GM12873 (cell line): ENCODE measurements around the gene TCF3.

ENCODE experiments used
- CTCF ChIP-seq: IDR thresholded peaks from 2 replicates; pipeline ENCODE4 v1.5.1; 2012; ENCODE audit warnings: low read depth, mild to moderate bottlenecking, moderate library complexity, low read length, control low read depth; ENCODE audit not compliant: insufficient read depth; ENCODE audit errors: missing control alignments

Gene TCF3

GRCh38 chr19:1652471-1653299 is at the start of gene TCF3:
TCF3 (minus strand) TSS chr19:1652615; CDS start chr19:1650248, 2,367 bp downstream.
- no peak for TF ChIP-seq CTCF

- no peak for TF ChIP-seq CTCF
These were observed 48.6 kb upstream of the TCF3 start for GRCh38 chr19:1700733-1701663.

- no peak for TF ChIP-seq CTCF
These were observed 47.8 kb upstream of the TCF3 start for GRCh38 chr19:1699998-1700732.

- no peak for TF ChIP-seq CTCF
These were observed 47.0 kb upstream of the TCF3 start for GRCh38 chr19:1699386-1699785.

- TF ChIP-seq CTCF: no peak
These were observed 46.2 kb upstream of the TCF3 start for GRCh38 chr19:1698636-1699035.

- TF ChIP-seq CTCF: no peak
These were observed 39.3 kb upstream of the TCF3 start for GRCh38 chr19:1691589-1692290.
